ENCODE data around the gene KCNAB1.

- TF ChIP-seq, protein P1, sequence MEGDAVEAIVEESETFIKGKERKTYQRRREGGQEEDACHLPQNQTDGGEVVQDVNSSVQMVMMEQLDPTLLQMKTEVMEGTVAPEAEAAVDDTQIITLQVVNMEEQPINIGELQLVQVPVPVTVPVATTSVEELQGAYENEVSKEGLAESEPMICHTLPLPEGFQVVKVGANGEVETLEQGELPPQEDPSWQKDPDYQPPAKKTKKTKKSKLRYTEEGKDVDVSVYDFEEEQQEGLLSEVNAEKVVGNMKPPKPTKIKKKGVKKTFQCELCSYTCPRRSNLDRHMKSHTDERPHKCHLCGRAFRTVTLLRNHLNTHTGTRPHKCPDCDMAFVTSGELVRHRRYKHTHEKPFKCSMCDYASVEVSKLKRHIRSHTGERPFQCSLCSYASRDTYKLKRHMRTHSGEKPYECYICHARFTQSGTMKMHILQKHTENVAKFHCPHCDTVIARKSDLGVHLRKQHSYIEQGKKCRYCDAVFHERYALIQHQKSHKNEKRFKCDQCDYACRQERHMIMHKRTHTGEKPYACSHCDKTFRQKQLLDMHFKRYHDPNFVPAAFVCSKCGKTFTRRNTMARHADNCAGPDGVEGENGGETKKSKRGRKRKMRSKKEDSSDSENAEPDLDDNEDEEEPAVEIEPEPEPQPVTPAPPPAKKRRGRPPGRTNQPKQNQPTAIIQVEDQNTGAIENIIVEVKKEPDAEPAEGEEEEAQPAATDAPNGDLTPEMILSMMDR (optimal IDR thresholded peaks at IDR 0.05 in 1 of 3, IDR thresholded peaks at IDR 0.05 in 1 of 3, conservative IDR thresholded peaks at IDR 0.05 in 1 of 3; ENCODE audit: extremely low read depth in 1 of 3, insufficient read depth in 2 of 3, low read length in 3 of 3), result no peak
- no peak for TF ChIP-seq EZH2 (IDR thresholded peaks at IDR 0.05; ENCODE audit: low read length)
Measured at GRCh38 chr3:156413293-156413892, 293.0 kb downstream of the KCNAB1 start.

All from keratinocyte (primary cell).